Measurements from ENCODE around the gene PKMYT1. TPM values are rescaled to one million over a fixed set of nuclear protein-coding genes. Genes with fewer than 3 reads are reported as not detected.

The PKMYT1 gene
- total and polyA plus RNA-seq, 9 of the 15 experiments (the other 6 are each of a cell fraction or from before 2014, with no cell fraction given), result 8.7 to 201 (median 37.8) TPM

DNA sequence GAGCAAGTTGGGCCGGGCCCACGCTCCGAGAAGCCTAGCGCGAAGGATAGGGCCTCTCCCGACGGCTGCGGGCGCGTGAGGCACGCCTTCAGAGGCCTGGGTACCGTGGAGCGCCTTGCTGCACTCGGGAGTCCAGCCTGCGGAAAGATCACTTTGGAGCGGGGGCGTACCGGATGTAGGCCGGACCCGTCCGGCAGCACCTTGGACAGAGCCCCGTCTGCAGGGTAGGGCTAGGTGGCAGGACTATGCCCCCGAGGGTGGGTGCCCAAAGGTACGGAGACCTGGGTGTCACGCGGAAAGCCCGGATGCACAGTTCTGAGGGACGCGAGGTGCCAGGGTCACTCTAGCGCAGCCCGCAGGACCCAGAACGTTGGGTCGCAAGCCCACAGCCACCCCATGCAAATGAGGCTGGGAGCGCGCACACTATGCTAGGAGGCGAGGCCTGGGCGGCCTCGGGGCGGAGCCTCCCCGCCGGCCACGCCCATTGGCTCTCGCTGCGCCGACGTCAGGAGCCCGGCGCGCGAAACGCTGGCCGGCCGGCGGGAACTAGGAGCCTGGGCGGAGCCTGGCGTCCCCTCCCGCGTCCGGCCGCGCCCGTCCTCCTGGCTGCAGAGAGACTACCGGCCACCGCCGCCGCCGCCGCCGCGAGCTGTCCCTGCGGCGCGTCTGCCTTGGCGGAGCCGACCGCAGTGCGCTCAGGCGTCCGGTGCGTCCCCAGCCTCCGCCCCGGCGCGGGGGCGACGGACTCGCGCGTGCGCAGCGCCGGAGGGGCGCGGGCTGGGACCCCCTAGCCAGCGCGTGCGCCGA lies 11.3 kb downstream of the PKMYT1 start, which contains the start of gene PAQR4 (continued):
- TF ChIP-seq KAT7 (CRISPR knock-in tag; IDR thresholded peaks at IDR 0.05; ENCODE audit: borderline replicate concordance) (peak; percentile 87; the same call in 1 of the 2 replicates), ZNF764 (CRISPR knock-in tag; IDR thresholded peaks at IDR 0.05; ENCODE audit: low read depth) (no peak), SRSF3 (IDR thresholded peaks at IDR 0.05; ENCODE audit: insufficient read depth, low read length) (no peak), SMARCE1 (IDR thresholded peaks at IDR 0.05) (peak; percentile 77), ZNF696 (CRISPR knock-in tag; conservative IDR thresholded peaks at IDR 0.05) (no peak), TAF1 (IDR thresholded peaks at IDR 0.05; ENCODE audit: control insufficient read depth, extremely low read depth, insufficient read depth, low read length, severe bottlenecking) (peak; percentile 67), ILF3 (IDR thresholded peaks at IDR 0.05; ENCODE audit: borderline replicate concordance) (no peak), CHD4 (IDR thresholded peaks at IDR 0.05; ENCODE audit: insufficient read depth, insufficient replicate concordance, low read depth, low read length, poor library complexity, severe bottlenecking) (peak; percentile 29), RBFOX2 (IDR thresholded peaks at IDR 0.05; ENCODE audit: low read depth, low read length) (peak; percentile 66), NR1H2 (CRISPR knock-in tag; IDR thresholded peaks at IDR 0.05) (peak; percentile 36; the same call in 1 of the 2 replicates), JUNB (CRISPR knock-in tag; conservative IDR thresholded peaks at IDR 0.05) (no peak), ZNF184 (CRISPR knock-in tag; IDR thresholded peaks at IDR 0.05) (no peak), HNRNPL (IDR thresholded peaks at IDR 0.05; ENCODE audit: low read depth, low read length) (peak; percentile 95), XRCC4 (IDR thresholded peaks at IDR 0.05; ENCODE audit: extremely low read depth, insufficient read depth, insufficient read length) (no peak)
- TF ChIP-seq, protein P1, sequence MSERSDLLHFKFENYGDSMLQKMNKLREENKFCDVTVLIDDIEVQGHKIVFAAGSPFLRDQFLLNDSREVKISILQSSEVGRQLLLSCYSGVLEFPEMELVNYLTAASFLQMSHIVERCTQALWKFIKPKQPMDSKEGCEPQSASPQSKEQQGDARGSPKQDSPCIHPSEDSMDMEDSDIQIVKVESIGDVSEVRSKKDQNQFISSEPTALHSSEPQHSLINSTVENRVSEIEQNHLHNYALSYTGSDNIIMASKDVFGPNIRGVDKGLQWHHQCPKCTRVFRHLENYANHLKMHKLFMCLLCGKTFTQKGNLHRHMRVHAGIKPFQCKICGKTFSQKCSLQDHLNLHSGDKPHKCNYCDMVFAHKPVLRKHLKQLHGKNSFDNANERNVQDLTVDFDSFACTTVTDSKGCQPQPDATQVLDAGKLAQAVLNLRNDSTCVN (CRISPR knock-in tag; IDR thresholded peaks at IDR 0.05), result no peak
- TF ChIP-seq, protein P2, sequence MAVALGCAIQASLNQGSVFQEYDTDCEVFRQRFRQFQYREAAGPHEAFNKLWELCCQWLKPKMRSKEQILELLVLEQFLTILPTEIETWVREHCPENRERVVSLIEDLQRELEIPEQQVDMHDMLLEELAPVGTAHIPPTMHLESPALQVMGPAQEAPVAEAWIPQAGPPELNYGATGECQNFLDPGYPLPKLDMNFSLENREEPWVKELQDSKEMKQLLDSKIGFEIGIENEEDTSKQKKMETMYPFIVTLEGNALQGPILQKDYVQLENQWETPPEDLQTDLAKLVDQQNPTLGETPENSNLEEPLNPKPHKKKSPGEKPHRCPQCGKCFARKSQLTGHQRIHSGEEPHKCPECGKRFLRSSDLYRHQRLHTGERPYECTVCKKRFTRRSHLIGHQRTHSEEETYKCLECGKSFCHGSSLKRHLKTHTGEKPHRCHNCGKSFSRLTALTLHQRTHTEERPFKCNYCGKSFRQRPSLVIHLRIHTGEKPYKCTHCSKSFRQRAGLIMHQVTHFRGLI (CRISPR knock-in tag; IDR thresholded peaks at IDR 0.05), result no peak
- TF ChIP-seq, protein P3, sequence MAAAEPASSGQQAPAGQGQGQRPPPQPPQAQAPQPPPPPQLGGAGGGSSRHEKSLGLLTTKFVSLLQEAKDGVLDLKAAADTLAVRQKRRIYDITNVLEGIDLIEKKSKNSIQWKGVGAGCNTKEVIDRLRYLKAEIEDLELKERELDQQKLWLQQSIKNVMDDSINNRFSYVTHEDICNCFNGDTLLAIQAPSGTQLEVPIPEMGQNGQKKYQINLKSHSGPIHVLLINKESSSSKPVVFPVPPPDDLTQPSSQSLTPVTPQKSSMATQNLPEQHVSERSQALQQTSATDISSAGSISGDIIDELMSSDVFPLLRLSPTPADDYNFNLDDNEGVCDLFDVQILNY (CRISPR knock-in tag; IDR thresholded peaks at IDR 0.05), result peak; percentile 95
- TF ChIP-seq, protein P4, sequence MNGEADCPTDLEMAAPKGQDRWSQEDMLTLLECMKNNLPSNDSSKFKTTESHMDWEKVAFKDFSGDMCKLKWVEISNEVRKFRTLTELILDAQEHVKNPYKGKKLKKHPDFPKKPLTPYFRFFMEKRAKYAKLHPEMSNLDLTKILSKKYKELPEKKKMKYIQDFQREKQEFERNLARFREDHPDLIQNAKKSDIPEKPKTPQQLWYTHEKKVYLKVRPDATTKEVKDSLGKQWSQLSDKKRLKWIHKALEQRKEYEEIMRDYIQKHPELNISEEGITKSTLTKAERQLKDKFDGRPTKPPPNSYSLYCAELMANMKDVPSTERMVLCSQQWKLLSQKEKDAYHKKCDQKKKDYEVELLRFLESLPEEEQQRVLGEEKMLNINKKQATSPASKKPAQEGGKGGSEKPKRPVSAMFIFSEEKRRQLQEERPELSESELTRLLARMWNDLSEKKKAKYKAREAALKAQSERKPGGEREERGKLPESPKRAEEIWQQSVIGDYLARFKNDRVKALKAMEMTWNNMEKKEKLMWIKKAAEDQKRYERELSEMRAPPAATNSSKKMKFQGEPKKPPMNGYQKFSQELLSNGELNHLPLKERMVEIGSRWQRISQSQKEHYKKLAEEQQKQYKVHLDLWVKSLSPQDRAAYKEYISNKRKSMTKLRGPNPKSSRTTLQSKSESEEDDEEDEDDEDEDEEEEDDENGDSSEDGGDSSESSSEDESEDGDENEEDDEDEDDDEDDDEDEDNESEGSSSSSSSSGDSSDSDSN (IDR thresholded peaks at IDR 0.05; ENCODE audit: borderline replicate concordance in 1 of 2, low read depth in 2 of 2, low read length in 2 of 2), result peak in 1 of 2 experiments; percentile 68; a peak in 1 of 4 replicates
- TF ChIP-seq, protein P5, sequence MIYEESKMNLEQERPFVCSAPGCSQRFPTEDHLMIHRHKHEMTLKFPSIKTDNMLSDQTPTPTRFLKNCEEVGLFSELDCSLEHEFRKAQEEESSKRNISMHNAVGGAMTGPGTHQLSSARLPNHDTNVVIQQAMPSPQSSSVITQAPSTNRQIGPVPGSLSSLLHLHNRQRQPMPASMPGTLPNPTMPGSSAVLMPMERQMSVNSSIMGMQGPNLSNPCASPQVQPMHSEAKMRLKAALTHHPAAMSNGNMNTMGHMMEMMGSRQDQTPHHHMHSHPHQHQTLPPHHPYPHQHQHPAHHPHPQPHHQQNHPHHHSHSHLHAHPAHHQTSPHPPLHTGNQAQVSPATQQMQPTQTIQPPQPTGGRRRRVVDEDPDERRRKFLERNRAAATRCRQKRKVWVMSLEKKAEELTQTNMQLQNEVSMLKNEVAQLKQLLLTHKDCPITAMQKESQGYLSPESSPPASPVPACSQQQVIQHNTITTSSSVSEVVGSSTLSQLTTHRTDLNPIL (CRISPR knock-in tag; IDR thresholded peaks at IDR 0.05), result no peak
